ENCODE measurements around the gene CBY1.
"Not testable (repeated sequence)": the region's sequence is repeated elsewhere in the genome, so short reads cannot be mapped to it uniquely, and the experiment has no call there.

Gene CBY1

DNA sequence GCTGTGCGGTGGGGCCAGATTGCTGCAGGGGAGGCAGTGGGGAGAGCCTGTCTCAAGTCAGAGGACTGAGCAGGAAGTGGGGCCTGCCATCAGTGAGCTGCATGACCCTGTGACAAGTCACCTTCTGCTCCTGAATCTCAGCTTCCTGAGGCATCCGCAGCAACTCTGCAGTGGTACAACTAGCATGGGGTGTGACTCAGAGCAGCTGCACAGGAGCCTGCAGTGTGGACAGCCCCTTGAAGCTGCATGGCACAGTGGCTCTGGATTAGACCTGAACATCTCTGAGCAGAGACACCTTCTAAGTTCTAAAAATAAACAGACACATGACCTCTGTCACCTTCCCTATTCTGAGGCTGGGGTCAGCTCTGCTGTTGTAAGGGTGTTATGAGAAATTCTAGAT is 18.2 kb upstream of the CBY1 start:
- no peaks in the 10 kb centered on the region for H3K36me3 ChIP-seq (ENCODE audit: control insufficient read depth, insufficient read depth, low read length)
- no CpG with 5 or more reads among the region's 2 CpGs for WGBS (ENCODE audit: extremely low coverage, insufficient coverage, low lambda C conversion rate)
- no peak overlapping the region for H3K9ac ChIP-seq (ENCODE audit: low read length)

DNA sequence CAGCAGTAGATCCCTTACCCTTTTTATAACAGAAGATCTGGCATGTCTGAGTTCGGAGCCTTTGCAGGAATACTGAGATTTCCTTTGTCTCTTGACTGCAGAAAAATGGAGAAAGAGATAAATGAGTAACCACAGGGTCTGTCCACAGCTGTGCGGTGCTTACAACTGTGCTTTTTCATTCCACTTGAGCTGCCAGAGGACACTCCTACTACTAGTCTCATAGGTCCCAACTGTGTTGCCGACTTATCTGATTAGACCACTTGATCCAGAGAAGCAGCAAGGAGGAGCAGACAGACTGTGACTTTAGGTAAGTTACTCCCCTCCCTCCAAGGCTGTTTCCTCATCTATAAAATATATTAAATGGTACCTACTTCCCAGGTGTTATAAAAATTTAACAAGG is 17.7 kb upstream of the CBY1 start:
- DNase-seq: no peak
- no CpG with 5 or more reads among the region's 3 CpGs for WGBS (ENCODE audit: extremely low coverage, insufficient coverage, low lambda C conversion rate)

More for the DNA sequence above, 18.2 kb upstream of the CBY1 start:
- H3K27ac ChIP-seq (ENCODE audit: low read depth, low read length): no peak overlapping the region
- no peak overlapping the region for H3K23ac ChIP-seq (ENCODE audit: low read length)
- H3K4me2 ChIP-seq (ENCODE audit: low read length): no peak overlapping the region
- H3K79me1 ChIP-seq (ENCODE audit: low read length): no peaks in the 10 kb centered on the region
- no peak overlapping the region for H3K56ac ChIP-seq (ENCODE audit: low read length)
- H4K5ac ChIP-seq (ENCODE audit: low read length): no peak overlapping the region
- no peak overlapping the region for H2BK15ac ChIP-seq (replicated peaks; ENCODE audit: low read depth)
- no peak overlapping the region for H3K4ac ChIP-seq (ENCODE audit: low read depth, low read length)
- H3K79me2 ChIP-seq (ENCODE audit: control insufficient read depth, insufficient read depth, low read length): no peaks in the 10 kb centered on the region
- H3K18ac ChIP-seq (ENCODE audit: low read length): no peak overlapping the region
- H3K4me3 ChIP-seq (ENCODE audit: low read length): no peak overlapping the region
- no peak overlapping the region for H2BK5ac ChIP-seq (ENCODE audit: low read length)
- H3K27me3 ChIP-seq (ENCODE audit: insufficient read depth, low read length, poor library complexity): no peaks in the 10 kb centered on the region
- H2AK5ac ChIP-seq (ENCODE audit: low read length): no peak overlapping the region
- H3K4me1 ChIP-seq (ENCODE audit: control insufficient read depth, low read depth, low read length): no peaks in the 10 kb centered on the region
- no peak for DNase-seq
- H2BK120ac ChIP-seq (ENCODE audit: low read depth, low read length): no peak overlapping the region
- H4K8ac ChIP-seq (ENCODE audit: low read depth, low read length): no peak overlapping the region

DNA sequence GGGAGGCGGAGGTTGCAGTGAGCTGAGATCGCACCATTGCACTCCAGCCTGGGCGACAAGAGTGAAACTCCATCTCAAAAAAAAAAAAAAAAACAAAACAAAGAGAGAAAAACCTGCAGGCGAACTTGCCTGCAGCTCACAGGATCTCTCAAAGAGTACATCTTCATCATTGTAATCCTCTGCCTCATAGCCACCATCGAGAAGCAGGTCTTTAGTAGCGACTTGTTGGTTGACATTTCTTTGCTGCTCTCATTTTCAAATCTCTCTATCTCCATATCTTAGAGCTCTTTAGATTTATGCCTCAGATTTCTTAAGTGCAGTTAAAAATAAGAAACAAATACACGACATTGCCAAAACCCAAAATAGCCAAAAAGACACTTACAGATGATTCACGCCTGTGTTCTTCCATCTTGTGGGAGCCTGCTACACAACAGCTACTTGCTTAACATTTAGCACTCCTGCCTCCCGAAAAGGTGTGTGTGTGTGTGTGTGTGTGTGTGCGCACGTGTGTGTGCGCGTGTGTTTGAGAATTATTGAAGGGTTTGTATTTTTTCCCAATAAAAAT is 14.9 kb upstream of the CBY1 start:
- Histone ChIP-seq H2AK5ac (ENCODE audit: low read length) (no peak overlapping the region), H3K27ac (ENCODE audit: low read depth, low read length) (no peak overlapping the region), H3K79me2 (ENCODE audit: control insufficient read depth, insufficient read depth, low read length) (no peaks in the 10 kb centered on the region), H2BK120ac (ENCODE audit: low read depth, low read length) (no peak overlapping the region), H2BK15ac (replicated peaks; ENCODE audit: low read depth) (no peak overlapping the region), H3K56ac (ENCODE audit: low read length) (no peak overlapping the region), H3K27me3 (ENCODE audit: insufficient read depth, low read length, poor library complexity) (no peaks in the 10 kb centered on the region), H3K4me1 (ENCODE audit: control insufficient read depth, low read depth, low read length) (no peaks in the 10 kb centered on the region), H3K9ac (ENCODE audit: low read length) (no peak overlapping the region), H3K36me3 (ENCODE audit: control insufficient read depth, insufficient read depth, low read length) (no peaks in the 10 kb centered on the region), H3K4me3 (ENCODE audit: low read length) (no peak overlapping the region), H4K8ac (ENCODE audit: low read depth, low read length) (no peak overlapping the region), H3K18ac (ENCODE audit: low read length) (no peak overlapping the region), H3K4me2 (ENCODE audit: low read length) (no peak overlapping the region), H3K23ac (ENCODE audit: low read length) (no peak overlapping the region), H3K4ac (ENCODE audit: low read depth, low read length) (no peak overlapping the region), H3K79me1 (ENCODE audit: low read length) (no peaks in the 10 kb centered on the region), H2BK5ac (ENCODE audit: low read length) (no peak overlapping the region), H4K5ac (ENCODE audit: low read length) (no peak overlapping the region)
- WGBS (ENCODE audit: extremely low coverage, insufficient coverage, low lambda C conversion rate): no CpG with 5 or more reads among the region's 13 CpGs
- no peak for DNase-seq

More for the DNA sequence above, 17.7 kb upstream of the CBY1 start:
- Histone ChIP-seq H3K27ac (ENCODE audit: low read depth, low read length) (no peak overlapping the region), H2BK15ac (replicated peaks; ENCODE audit: low read depth) (no peak overlapping the region), H2BK5ac (ENCODE audit: low read length) (no peak overlapping the region), H3K18ac (ENCODE audit: low read length) (no peak overlapping the region), H3K4me3 (ENCODE audit: low read length) (no peak overlapping the region), H4K5ac (ENCODE audit: low read length) (no peak overlapping the region), H3K79me1 (ENCODE audit: low read length) (no peaks in the 10 kb centered on the region), H3K23ac (ENCODE audit: low read length) (no peak overlapping the region), H2BK120ac (ENCODE audit: low read depth, low read length) (no peak overlapping the region), H3K27me3 (ENCODE audit: insufficient read depth, low read length, poor library complexity) (no peaks in the 10 kb centered on the region), H3K79me2 (ENCODE audit: control insufficient read depth, insufficient read depth, low read length) (no peaks in the 10 kb centered on the region), H3K4me1 (ENCODE audit: control insufficient read depth, low read depth, low read length) (no peaks in the 10 kb centered on the region), H3K36me3 (ENCODE audit: control insufficient read depth, insufficient read depth, low read length) (no peaks in the 10 kb centered on the region), H3K9ac (ENCODE audit: low read length) (no peak overlapping the region), H3K56ac (ENCODE audit: low read length) (no peak overlapping the region), H4K8ac (ENCODE audit: low read depth, low read length) (no peak overlapping the region), H3K4me2 (ENCODE audit: low read length) (no peak overlapping the region), H3K4ac (ENCODE audit: low read depth, low read length) (no peak overlapping the region), H2AK5ac (ENCODE audit: low read length) (no peak overlapping the region)

DNA sequence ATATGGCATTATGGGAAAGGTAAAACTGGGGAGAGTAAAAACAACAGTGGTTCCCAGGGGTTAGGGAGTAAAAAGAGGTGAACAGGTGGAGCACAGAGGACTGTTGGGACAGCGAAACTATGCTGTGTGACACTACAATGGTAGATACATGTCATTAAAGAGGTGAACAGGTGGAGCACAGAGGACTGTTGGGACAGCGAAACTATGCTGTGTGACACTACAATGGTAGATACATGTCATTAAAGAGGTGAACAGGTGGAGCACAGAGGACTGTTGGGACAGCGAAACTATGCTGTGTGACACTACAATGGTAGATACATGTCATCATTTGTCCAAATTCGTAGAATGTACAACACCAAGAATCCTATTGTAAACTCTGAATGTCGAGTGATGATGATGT is 12.2 kb upstream of the CBY1 start:
- not testable (repeated sequence) for H2BK5ac ChIP-seq (ENCODE audit: low read length); H3K18ac ChIP-seq (ENCODE audit: low read length); DNase-seq; H3K4ac ChIP-seq (ENCODE audit: low read depth, low read length); H3K4me1 ChIP-seq (ENCODE audit: control insufficient read depth, low read depth, low read length); H3K4me3 ChIP-seq (ENCODE audit: low read length); H3K4me2 ChIP-seq (ENCODE audit: low read length); H3K23ac ChIP-seq (ENCODE audit: low read length); H4K5ac ChIP-seq (ENCODE audit: low read length); H3K27ac ChIP-seq (ENCODE audit: low read depth, low read length); H3K27me3 ChIP-seq (ENCODE audit: insufficient read depth, low read length, poor library complexity); H3K79me2 ChIP-seq (ENCODE audit: control insufficient read depth, insufficient read depth, low read length); H3K56ac ChIP-seq (ENCODE audit: low read length); H3K79me1 ChIP-seq (ENCODE audit: low read length); H4K8ac ChIP-seq (ENCODE audit: low read depth, low read length); H2BK15ac ChIP-seq (replicated peaks; ENCODE audit: low read depth); H2BK120ac ChIP-seq (ENCODE audit: low read depth, low read length); H2AK5ac ChIP-seq (ENCODE audit: low read length); H3K9ac ChIP-seq (ENCODE audit: low read length); H3K36me3 ChIP-seq (ENCODE audit: control insufficient read depth, insufficient read depth, low read length)
- no CpG with 5 or more reads among the region's 5 CpGs for WGBS (ENCODE audit: extremely low coverage, insufficient coverage, low lambda C conversion rate)

DNA sequence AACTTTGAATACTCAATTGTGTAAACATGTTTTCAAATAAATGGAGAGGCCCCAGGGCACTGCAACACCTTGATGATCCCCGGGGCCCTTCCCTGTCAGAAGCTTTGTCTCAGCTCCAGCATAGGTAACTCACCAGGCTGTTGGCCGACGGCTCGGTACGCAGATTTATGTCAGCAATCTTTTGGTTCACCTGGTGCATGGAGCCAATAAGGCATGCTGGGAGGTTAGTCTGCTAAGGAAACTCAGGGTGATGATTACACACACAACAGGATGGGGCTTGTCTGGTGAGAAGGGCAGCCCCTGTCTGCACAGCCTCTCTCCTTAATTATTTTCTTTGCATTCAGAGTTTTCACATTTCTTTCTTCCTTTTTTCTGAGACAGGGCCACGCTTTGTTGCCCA is 11.0 kb upstream of the CBY1 start:
- WGBS (ENCODE audit: extremely low coverage, insufficient coverage, low lambda C conversion rate): no CpG with 5 or more reads among the region's 6 CpGs
- H3K9ac ChIP-seq (ENCODE audit: low read length): no peak overlapping the region
- H3K56ac ChIP-seq (ENCODE audit: low read length): no peak overlapping the region

DNA sequence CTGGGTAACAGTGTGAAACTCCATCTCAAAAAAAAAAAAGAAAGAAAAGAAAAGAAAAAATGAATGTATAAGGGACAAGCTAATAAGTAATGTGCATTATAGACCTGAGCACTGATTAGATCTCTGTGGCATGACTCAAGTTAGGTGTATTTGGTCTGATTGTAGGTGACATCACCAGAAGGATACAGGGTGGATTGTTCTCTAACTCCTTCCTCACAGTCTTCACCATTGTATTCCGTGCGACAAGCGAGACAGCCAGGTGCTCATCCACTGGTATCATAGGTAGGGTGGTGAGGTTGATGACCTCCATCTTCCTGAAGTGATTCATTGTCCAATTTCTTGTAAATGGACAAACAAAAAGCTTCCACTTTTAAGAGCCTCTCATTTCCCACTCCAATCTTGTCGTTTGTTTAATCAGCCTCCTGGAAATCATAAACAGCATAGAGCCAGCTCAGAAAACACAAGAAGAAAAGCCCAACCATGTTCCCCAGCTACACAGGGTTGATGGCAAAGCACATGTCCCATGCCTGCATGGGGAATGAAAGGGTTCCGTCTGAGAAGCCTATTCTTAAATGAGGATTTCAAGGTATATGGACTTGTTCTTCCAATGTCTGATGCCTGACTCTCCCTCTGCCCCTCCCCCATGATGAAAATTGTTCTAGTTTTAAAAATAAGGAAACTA is 6.5 kb upstream of the CBY1 start:
- no peak overlapping the region for H2BK120ac ChIP-seq (ENCODE audit: low read depth, low read length)

More for the DNA sequence above, 11.0 kb upstream of the CBY1 start:
- H3K36me3 ChIP-seq (ENCODE audit: control insufficient read depth, insufficient read depth, low read length): no peaks in the 10 kb centered on the region
- H2BK15ac ChIP-seq (replicated peaks; ENCODE audit: low read depth): no peak overlapping the region
- H3K27me3 ChIP-seq (ENCODE audit: insufficient read depth, low read length, poor library complexity): no peaks in the 10 kb centered on the region
- no peak overlapping the region for H3K27ac ChIP-seq (ENCODE audit: low read depth, low read length)
- no peak overlapping the region for H2BK120ac ChIP-seq (ENCODE audit: low read depth, low read length)
- no peak for DNase-seq
- H3K18ac ChIP-seq (ENCODE audit: low read length): no peak overlapping the region
- H3K4me2 ChIP-seq (ENCODE audit: low read length): no peak overlapping the region
- H3K4me1 ChIP-seq (ENCODE audit: control insufficient read depth, low read depth, low read length): no peaks in the 10 kb centered on the region
- no peaks in the 10 kb centered on the region for H3K79me2 ChIP-seq (ENCODE audit: control insufficient read depth, insufficient read depth, low read length)
- H3K23ac ChIP-seq (ENCODE audit: low read length): no peak overlapping the region
- no peak overlapping the region for H3K4me3 ChIP-seq (ENCODE audit: low read length)
- H2BK5ac ChIP-seq (ENCODE audit: low read length): no peak overlapping the region
- H4K5ac ChIP-seq (ENCODE audit: low read length): no peak overlapping the region
- H2AK5ac ChIP-seq (ENCODE audit: low read length): no peak overlapping the region
- no peak overlapping the region for H4K8ac ChIP-seq (ENCODE audit: low read depth, low read length)
- no peak overlapping the region for H3K4ac ChIP-seq (ENCODE audit: low read depth, low read length)
- H3K79me1 ChIP-seq (ENCODE audit: low read length): no peaks in the 10 kb centered on the region

More for the DNA sequence above, 6.5 kb upstream of the CBY1 start:
- Histone ChIP-seq H3K27ac (ENCODE audit: low read depth, low read length) (no peak overlapping the region), H3K4me2 (ENCODE audit: low read length) (no peak overlapping the region), H4K8ac (ENCODE audit: low read depth, low read length) (no peak overlapping the region), H4K5ac (ENCODE audit: low read length) (no peak overlapping the region), H2BK15ac (replicated peaks; ENCODE audit: low read depth) (no peak overlapping the region), H3K56ac (ENCODE audit: low read length) (no peak overlapping the region), H3K9ac (ENCODE audit: low read length) (no peak overlapping the region), H3K36me3 (ENCODE audit: control insufficient read depth, insufficient read depth, low read length) (no peaks in the 10 kb centered on the region), H3K79me1 (ENCODE audit: low read length) (no peaks in the 10 kb centered on the region), H3K4me3 (ENCODE audit: low read length) (no peak overlapping the region), H3K18ac (ENCODE audit: low read length) (no peak overlapping the region), H2AK5ac (ENCODE audit: low read length) (no peak overlapping the region), H3K27me3 (ENCODE audit: insufficient read depth, low read length, poor library complexity) (no peaks in the 10 kb centered on the region), H2BK5ac (ENCODE audit: low read length) (no peak overlapping the region), H3K79me2 (ENCODE audit: control insufficient read depth, insufficient read depth, low read length) (no peaks in the 10 kb centered on the region), H3K4ac (ENCODE audit: low read depth, low read length) (no peak overlapping the region), H3K23ac (ENCODE audit: low read length) (no peak overlapping the region), H3K4me1 (ENCODE audit: control insufficient read depth, low read depth, low read length) (no peaks in the 10 kb centered on the region)
- DNase-seq: no peak
- WGBS (ENCODE audit: extremely low coverage, insufficient coverage, low lambda C conversion rate): no CpG with 5 or more reads among the region's 5 CpGs

All from mesendoderm (in vitro differentiated cells).